GM21381 (cell line): ENCODE results near the gene NRP2.

Source experiments
- ATAC-seq: cut with Tn5 transposase; IDR thresholded peaks from one replicate; pipeline ENCODE4 v1.9.1; 2021; ENCODE audit warnings: mild to moderate bottlenecking, moderate library complexity; ENCODE audit not compliant: unreplicated experiment

NRP2 gene

GRCh38 chr2:205730701-205731582 lies 48.6 kb downstream of the NRP2 start:
- ATAC-seq: no peak

GRCh38 chr2:205731583-205731981 lies 49.3 kb downstream of the NRP2 start:
- no peak for ATAC-seq

GRCh38 chr2:205732314-205732713 lies 50.0 kb downstream of the NRP2 start:
- ATAC-seq: no peak

- no peak for ATAC-seq
Measured at GRCh38 chr2:205733082-205733481, 50.8 kb downstream of the NRP2 start.

- ATAC-seq: no peak
Measured at GRCh38 chr2:205733648-205734047, 51.3 kb downstream of the NRP2 start.

GRCh38 chr2:205734436-205735037 lies 52.2 kb downstream of the NRP2 start:
- no peak for ATAC-seq

- ATAC-seq: no peak
Measured at GRCh38 chr2:205738117-205738968, 56.0 kb downstream of the NRP2 start.

- ATAC-seq: no peak
Measured at GRCh38 chr2:205739620-205740019, 57.3 kb downstream of the NRP2 start.

- no peak for ATAC-seq
Measured at GRCh38 chr2:205740381-205740780, 58.1 kb downstream of the NRP2 start.

GRCh38 chr2:205741256-205741978 lies 59.1 kb downstream of the NRP2 start:
- no peak for ATAC-seq

- ATAC-seq: no peak
Measured at GRCh38 chr2:205743137-205743536, 60.8 kb downstream of the NRP2 start.

- no peak for ATAC-seq
Measured at GRCh38 chr2:205744074-205744591, 61.8 kb downstream of the NRP2 start.

- no peak for ATAC-seq
Measured at GRCh38 chr2:205745661-205746419, 63.5 kb downstream of the NRP2 start.

GRCh38 chr2:205746420-205746785 lies 64.1 kb downstream of the NRP2 start:
- no peak for ATAC-seq

- ATAC-seq: no peak
Measured at GRCh38 chr2:205747829-205748386, 65.6 kb downstream of the NRP2 start.

GRCh38 chr2:205748639-205749038 lies 66.3 kb downstream of the NRP2 start:
- no peak for ATAC-seq

- ATAC-seq: no peak
Measured at GRCh38 chr2:205749078-205749477, 66.8 kb downstream of the NRP2 start.

GRCh38 chr2:205750797-205751196 lies 68.5 kb downstream of the NRP2 start:
- ATAC-seq: no peak

- no peak for ATAC-seq
Measured at GRCh38 chr2:205751569-205752031, 69.3 kb downstream of the NRP2 start.
